HT-29 (cell line): ENCODE measurements around the gene GAST. TPM values are rescaled to one million over a fixed set of nuclear protein-coding genes. Genes with fewer than 3 reads are reported as not detected.

Experiments used
- DNase-seq: peaks from one replicate; pipeline ENCODE4 v3.0.0-alpha.2; 2015; ENCODE audit warnings: low spot score
- total RNA-seq: library from RNA; depleted of rRNA; stranded (reverse); fragments of >200 nt; shearing (Covaris generic); gene quantifications from 2 replicates; pipeline ENCODE4 v1.2.3, GENCODE V29; 2014

Gene GAST
- total RNA-seq, 1 experiment from 2014 or later = not detected

- DNase-seq = no peak
These were observed 4.1 kb upstream of the GAST start for GRCh38 chr17:41707803-41708669.

- no peak for DNase-seq
These were observed 1.6 kb upstream of the GAST start for GRCh38 chr17:41710472-41711090.

DNA sequence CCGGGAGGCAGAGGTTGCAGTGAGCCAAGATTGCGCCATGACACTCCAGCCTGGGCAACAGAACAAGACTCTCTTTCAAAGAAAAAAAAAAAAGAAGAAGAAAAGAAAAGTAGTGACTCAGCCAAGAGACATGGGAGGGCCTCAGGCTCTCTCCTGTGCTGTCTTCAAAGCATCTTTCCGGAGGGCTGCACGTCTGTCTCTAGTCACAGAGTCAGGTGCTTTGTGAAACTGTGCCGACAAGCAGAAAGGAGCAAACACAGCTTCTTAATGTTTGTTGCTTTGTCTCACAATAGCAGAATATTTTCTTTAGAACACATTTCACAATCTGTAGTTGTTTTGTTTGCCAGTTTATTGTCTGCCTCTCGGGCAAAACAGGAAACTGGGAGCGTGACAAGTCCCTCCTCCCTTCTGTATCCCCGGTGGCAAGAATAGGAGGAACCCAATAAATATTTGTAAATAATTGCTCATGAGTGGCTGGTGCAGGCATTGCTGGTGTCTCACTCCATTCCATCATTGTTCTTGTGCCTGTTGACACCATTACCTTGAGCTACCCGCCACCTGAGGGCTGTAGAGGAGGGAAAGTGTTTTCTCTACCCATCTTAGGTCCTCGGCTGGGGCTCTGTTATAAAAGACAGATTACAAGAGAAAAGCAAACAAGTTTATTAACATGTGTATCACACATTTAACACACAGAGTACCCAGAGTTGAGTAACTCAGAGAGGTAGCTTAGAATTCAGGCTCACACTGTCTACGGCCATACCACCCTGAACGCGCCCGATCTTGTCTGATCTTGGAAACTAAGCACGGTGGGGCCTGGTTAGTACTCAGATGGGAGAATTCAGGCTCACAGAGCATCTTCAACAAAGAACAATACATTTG, 5.5 kb downstream of the GAST start:
- DNase-seq = no peak

- no peak for DNase-seq
These were observed 6.1 kb downstream of the GAST start for GRCh38 chr17:41718287-41718645.

DNA sequence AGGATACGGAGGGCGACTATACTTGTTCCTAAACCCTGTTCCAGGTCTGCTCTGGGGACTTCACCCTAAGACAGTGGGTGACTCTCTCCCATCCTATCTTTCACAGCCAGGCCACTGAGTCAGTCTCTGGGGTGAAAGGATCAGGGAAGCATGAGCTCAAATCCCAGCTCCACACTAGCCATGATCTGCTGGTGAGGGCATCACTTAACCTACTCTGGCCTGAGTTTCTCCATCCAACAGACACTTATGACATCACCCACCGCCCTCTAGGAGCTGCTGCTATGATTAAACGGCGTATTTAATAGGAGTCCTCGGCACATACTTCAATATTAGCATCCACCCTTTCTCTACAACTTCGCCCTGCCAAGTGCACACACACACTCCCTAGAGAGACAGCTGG, 10.1 kb downstream of the GAST start:
- DNase-seq = no peak

GRCh38 chr17:41723801-41724475, 11.8 kb downstream of the GAST start:
- no peak for DNase-seq

GRCh38 chr17:41724476-41725050, 12.4 kb downstream of the GAST start:
- DNase-seq = no peak

DNA sequence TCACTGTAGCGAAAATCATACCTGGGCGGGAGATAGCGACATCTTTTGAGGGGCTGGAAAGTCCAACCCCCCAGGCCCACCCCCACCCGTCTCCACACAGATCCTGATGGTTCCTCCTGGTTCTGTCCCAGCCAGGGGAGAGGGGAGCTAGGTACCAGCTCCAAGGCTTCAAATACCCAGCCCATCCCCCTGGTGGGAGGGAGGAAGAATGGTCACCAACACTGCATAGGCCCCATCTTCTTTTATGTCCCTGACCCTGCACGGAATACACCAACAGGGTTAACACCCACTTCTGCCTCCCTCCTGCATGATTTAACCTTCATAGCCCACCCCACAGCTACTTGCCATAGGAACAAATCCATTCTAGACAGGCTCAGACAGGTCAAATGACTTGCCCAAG, 13.0 kb downstream of the GAST start:
- DNase-seq = no peak

GRCh38 chr17:41728056-41728455, 15.9 kb downstream of the GAST start:
- DNase-seq = no peak

GRCh38 chr17:41730479-41730878, 18.3 kb downstream of the GAST start:
- no peak for DNase-seq

GRCh38 chr17:41731836-41732235, 19.7 kb downstream of the GAST start:
- DNase-seq = no peak

- DNase-seq = no peak
These were observed 21.4 kb downstream of the GAST start for GRCh38 chr17:41733348-41734138.

GRCh38 chr17:41734139-41734948, 22.2 kb downstream of the GAST start, which contains the start of gene HAP1:
HAP1 (minus strand) TSS chr17:41734643; CDS start chr17:41734634, 9 bp downstream.
- DNase-seq = no peak

DNA sequence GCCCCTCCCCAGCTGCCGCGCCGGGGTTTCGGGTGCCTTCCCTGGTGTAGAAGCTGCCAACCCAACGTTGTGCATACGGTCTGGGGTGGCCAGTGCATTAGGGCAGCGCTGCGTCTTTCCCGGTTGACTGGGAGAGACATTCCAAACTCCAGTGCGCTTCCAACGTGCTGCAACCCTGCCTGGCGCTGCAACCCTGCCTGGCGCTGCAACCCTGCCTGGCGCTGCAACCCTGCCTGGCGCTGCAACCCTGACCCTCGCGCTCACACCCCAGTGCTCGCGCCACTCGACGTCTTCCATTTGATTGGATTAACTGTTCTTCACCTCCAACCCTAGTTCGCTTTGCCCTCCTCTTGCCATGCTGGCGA, 22.8 kb downstream of the GAST start:
- DNase-seq = no peak

DNA sequence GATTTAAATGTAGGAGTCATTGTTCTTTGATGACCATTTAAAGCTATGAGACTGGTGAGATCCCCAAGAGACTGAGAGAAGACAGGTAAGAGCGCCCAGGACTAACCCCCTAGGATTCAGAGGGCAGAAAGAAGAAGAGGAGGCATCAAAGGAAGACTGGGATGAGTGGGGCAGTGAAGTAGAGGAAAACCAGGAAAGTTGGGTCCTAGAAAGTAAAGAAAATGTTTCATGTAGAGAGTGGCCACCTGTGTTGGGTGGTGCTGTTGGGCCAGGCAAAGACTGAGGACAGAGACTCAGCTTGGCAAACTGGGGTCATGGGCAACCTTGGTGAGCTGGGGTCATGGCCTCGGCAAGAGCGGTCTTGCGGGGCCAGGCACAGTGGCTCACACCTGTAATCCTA, 23.6 kb downstream of the GAST start:
- DNase-seq = no peak

DNA sequence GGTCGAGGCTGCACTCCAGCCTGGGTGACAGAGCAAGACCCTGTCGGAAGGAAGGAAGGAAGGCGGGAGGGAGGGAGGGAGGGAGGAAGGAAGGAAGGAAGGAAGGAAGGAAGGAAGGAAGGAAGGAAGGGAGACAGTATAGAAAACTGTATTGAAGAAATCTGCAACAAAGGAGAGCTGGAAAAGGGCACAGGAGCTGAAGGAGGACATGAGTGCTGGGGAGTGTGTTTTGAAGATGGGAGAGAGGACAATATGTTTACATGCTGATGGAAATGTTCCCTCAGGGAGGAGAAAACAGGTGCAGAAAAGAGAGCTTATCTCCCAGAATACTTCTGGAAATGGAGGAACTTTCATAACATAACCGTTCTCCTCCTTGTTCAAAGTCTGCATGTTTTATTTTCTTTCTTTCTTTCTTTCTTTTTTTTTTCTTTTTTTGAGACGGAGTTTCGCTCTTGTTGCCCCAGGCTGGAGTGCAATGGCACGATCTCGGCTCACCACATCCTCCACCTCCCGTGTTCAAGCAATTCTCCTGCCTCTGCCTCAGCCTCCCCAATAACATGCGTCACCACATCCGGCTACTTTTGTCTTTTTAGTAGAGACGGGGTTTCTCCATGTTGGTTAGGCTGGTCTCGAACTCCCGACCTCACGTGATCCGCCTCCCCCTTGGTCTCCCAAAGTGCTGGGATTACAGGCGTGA, 25.0 kb downstream of the GAST start:
- DNase-seq = no peak

- DNase-seq = no peak
These were observed 25.5 kb downstream of the GAST start for GRCh38 chr17:41737680-41738023.

DNA sequence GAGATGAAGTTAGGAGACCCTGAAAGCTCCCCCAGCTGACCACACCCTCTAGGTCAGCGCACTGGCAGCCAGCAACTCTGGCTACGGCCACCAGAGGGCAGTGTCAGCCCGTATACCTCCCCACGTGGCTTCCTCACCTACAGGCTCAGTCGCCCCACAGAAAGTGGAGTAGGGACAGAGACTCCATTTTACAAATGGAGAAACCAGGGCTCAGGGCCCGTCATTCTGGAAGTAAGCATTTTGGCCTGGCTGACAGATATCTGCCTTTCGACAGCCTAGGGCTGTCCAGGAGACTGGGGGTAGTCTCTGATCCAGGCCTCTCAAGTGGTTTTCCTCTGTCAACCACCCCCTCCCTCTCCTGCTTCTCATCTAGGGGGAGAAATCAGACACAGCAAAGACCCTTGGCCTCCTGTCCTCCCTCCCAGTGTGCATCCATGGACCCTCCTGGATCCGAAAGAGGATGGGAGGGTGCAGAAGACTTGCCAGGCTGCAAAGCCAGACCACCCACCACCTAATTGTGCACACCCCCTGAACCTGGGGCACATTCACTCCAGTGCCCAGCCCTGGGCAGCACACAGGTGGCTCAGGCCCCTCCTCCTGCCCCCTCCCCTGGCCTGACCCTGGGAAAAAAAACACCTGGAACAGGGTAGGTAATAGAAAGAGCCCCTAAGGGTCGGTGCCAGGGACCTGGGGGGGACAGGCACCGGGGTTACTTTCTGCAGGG, 26.1 kb downstream of the GAST start:
- DNase-seq = peak; percentile 89

DNA sequence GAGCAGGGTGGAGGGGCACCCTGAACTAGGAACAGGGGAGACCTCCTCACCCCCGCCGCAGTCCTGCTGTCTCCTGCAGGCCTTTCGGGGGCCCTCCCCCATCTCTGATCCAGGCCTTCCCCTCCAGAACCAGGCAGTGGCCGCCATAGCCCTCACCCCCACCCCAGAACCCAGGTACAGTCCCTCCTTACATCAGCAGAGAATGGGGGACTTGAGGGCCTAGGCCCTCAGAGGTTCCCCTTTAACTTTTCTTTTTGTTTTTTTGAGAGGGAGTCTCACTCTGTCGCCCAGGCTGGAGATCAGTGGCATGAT, 26.6 kb downstream of the GAST start:
- DNase-seq = no peak
